Measurements from ENCODE around the gene NFE2L3.

The NFE2L3 gene, protein sequence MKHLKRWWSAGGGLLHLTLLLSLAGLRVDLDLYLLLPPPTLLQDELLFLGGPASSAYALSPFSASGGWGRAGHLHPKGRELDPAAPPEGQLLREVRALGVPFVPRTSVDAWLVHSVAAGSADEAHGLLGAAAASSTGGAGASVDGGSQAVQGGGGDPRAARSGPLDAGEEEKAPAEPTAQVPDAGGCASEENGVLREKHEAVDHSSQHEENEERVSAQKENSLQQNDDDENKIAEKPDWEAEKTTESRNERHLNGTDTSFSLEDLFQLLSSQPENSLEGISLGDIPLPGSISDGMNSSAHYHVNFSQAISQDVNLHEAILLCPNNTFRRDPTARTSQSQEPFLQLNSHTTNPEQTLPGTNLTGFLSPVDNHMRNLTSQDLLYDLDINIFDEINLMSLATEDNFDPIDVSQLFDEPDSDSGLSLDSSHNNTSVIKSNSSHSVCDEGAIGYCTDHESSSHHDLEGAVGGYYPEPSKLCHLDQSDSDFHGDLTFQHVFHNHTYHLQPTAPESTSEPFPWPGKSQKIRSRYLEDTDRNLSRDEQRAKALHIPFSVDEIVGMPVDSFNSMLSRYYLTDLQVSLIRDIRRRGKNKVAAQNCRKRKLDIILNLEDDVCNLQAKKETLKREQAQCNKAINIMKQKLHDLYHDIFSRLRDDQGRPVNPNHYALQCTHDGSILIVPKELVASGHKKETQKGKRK

GRCh38 chr7:26151953-26152781 lies at the start of gene NFE2L3:
Gene NFE2L3, plus strand, starts transcription at chr7:26152198. Its CDS starts 301 bp downstream, at chr7:26152499.
- TF ChIP-seq CTCF (IDR thresholded peaks at IDR 0.05; ENCODE audit: extremely low read depth, missing control alignments), result no peak
- DNase-seq (ENCODE audit: low spot score), result peak; percentile 98

DNA sequence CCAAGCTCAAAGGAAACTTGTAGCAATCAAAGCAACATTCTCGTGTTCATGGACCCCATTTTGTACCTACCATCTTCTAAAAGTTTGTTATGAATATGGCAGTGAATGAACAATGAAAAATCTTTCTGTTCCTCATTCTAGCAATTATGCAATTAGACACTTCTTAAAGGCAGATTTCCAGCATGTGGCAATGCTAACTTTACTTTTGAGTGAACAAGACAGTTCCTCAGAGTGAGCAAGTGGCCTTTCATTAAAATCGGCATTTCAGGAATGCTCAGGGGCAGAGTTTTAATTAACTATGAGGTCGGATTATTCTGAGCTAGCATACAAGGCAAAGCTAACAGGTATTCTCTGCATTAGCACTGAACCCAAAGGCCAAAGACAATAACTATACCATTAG lies 48.4 kb upstream of the NFE2L3 start:
- DNase-seq (ENCODE audit: low spot score), result no peak

DNA sequence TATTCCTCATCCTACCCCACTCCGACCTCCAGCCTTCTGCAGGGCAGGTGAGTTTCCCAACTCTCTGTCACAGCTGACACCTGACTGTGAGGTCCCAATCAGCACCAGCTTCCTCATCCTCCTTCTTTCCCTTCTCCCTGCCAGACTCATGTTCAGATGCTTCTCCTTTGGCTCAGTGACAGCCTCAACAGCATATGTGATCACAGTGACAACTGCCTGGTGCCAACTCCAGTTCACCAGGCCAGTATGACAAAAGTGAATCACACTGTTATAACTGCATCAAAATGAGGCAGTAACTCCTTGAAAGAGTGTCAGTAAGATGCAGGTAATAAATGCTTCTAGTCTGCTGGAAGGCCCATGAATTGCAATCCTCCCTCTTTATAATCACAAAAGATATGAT lies 46.8 kb upstream of the NFE2L3 start:
- DNase-seq (ENCODE audit: low spot score), result no peak
- TF ChIP-seq CTCF (IDR thresholded peaks at IDR 0.05; ENCODE audit: extremely low read depth, missing control alignments), result no peak

More for the DNA sequence above, 48.4 kb upstream of the NFE2L3 start:
- no peak for TF ChIP-seq CTCF (IDR thresholded peaks at IDR 0.05; ENCODE audit: extremely low read depth, missing control alignments)

GRCh38 chr7:26105931-26106330 lies 46.1 kb upstream of the NFE2L3 start:
- no peak for TF ChIP-seq CTCF (IDR thresholded peaks at IDR 0.05; ENCODE audit: extremely low read depth, missing control alignments)
- DNase-seq (ENCODE audit: low spot score), result no peak

GRCh38 chr7:26112203-26112740 lies 39.7 kb upstream of the NFE2L3 start:
- no peak for DNase-seq (ENCODE audit: low spot score)
- no peak for TF ChIP-seq CTCF (IDR thresholded peaks at IDR 0.05; ENCODE audit: extremely low read depth, missing control alignments)

DNA sequence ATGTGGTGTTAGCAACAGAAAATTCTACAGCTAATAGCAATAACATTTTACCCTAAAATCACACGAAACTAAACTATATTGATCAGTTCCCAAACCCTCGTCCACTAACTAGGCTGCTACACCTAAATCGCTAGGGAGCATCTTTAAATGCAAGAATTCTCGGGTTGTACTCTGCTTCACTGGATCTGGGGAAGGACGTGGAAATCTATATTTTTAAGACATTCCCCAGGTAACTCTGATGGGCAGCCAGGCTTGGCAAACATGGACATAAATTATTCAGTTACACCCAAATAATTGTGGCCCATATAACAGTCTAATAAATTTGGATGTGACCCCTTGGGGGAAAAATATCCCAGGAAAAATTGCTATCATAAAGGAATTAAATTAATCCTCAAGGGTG lies 36.3 kb upstream of the NFE2L3 start:
- no peak for DNase-seq (ENCODE audit: low spot score)
- no peak for TF ChIP-seq CTCF (IDR thresholded peaks at IDR 0.05; ENCODE audit: extremely low read depth, missing control alignments)
